Gastroesophageal sphincter (tissue), 3 donors: Measurements from ENCODE around the gene OXLD1.

Experiments
- POLR2A ChIP-seq, 2 donors: fragments of 450-650 bp; IDR thresholded peaks; one replicate each; pipeline ENCODE4 v1.6.1; 2017; ENCODE audit warnings: antibody characterized with exemption in 2 of 2, mild to moderate bottlenecking in 2 of 2, moderate library complexity in 1 of 2
- POLR2AphosphoS5 ChIP-seq: sonication (generic); formaldehyde crosslinking; IDR thresholded peaks from one replicate; pipeline ENCODE4 v1.6.1; 2017; ENCODE audit warnings: antibody characterized with exemption
- TF ChIP-seq, protein P1 (sequence below), 4 experiments: fragments of 200-600 bp in 2 of 4; fragments of 450-650 bp in 2 of 4; sonication (generic) in 1 of 4; IDR thresholded peaks; one replicate each; pipeline ENCODE4 v1.5.1; 2017 to 2019; ENCODE audit warnings: antibody characterized with exemption in 4 of 4, mild to moderate bottlenecking in 2 of 4, moderate library complexity in 2 of 4

DNA sequence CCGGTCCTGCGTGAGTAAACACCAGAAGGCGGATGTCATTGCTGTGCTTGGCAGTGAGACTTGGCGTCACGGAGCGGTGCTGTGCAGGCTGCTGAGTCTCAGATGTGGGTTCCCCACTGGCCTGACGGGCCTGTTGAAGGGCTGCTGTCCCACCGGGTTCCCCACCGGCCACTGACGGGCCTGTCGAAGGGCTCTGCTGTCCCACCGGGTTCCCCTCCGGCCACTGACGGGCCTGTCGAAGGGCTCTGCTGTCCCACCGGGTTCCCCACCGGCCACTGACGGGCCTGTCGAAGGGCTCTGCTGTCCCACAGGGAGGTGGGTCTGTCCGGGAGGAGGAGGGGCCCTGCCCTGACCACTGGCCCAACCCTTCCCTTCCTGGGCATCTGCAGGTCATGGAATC lies 20.2 kb upstream of the OXLD1 start:
- TF ChIP-seq, protein P1, sequence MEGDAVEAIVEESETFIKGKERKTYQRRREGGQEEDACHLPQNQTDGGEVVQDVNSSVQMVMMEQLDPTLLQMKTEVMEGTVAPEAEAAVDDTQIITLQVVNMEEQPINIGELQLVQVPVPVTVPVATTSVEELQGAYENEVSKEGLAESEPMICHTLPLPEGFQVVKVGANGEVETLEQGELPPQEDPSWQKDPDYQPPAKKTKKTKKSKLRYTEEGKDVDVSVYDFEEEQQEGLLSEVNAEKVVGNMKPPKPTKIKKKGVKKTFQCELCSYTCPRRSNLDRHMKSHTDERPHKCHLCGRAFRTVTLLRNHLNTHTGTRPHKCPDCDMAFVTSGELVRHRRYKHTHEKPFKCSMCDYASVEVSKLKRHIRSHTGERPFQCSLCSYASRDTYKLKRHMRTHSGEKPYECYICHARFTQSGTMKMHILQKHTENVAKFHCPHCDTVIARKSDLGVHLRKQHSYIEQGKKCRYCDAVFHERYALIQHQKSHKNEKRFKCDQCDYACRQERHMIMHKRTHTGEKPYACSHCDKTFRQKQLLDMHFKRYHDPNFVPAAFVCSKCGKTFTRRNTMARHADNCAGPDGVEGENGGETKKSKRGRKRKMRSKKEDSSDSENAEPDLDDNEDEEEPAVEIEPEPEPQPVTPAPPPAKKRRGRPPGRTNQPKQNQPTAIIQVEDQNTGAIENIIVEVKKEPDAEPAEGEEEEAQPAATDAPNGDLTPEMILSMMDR (IDR thresholded peaks at IDR 0.05) = no peak
- TF ChIP-seq POLR2A (IDR thresholded peaks at IDR 0.05) (no peak), POLR2AphosphoS5 (no peak)
